ENCODE results near the gene VWA7.
"Not testable (repeated sequence)": the region's sequence is repeated elsewhere in the genome, so short reads cannot be mapped to it uniquely, and the experiment has no call there.

GRCh38 chr6:31801031-31801927 is 24.2 kb upstream of the VWA7 start:
- TF ChIP-seq RCOR1 (IDR thresholded peaks at IDR 0.05; ENCODE audit: low read length); EZH2phosphoT487 (IDR thresholded peaks at IDR 0.05; ENCODE audit: borderline replicate concordance, low read depth); CTCF (IDR thresholded peaks at IDR 0.05); SMC3 (IDR thresholded peaks at IDR 0.05; ENCODE audit: low read depth, low read length); CHD2 (IDR thresholded peaks at IDR 0.05; ENCODE audit: low read length, partially characterized antibody): not testable (repeated sequence)

All from SK-N-SH (cell line).